ENCODE results near the gene PRKAG2.
"Not testable (repeated sequence)": the region's sequence is repeated elsewhere in the genome, so short reads cannot be mapped to it uniquely, and the experiment has no call there.

The PRKAG2 gene

DNA sequence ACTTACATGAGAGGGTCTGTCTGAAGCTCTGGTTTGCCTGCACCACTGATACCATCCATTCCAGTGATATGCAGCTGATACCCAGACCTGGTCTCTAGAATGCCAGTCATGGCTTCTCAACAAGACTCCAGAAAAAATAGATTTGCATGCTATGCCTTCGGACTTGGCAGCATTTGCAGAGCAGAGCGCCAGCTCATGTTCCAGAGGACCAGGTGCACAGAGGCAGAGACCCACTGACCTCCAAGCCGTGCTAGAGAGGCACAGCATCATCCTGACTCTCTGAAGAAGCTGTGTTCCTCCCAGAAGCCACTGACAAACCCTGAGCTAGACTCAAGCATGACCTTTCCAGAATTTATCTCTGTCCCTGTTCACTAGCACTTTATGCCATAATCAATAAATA lies 6.9 kb upstream of the PRKAG2 start:
- FAIRE-seq: no peak

DNA sequence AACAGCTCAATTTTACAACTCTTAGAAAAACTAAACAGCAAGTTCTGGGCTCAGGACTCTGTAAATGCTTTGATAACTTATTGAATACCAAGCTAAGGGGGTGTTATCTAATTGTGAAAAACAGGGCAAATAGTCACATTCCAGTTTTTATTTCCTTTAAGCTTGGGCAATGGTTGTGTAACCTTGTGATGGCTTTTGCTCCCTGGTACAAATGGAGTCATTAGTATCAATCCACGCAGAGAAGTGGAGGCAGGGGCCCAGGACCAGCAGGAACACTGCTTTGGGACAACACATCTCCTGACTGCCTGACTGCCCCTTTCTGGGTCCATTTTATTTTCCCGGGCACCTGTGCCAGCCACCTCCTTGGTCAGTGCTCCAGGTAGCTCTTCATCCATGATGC lies 5.8 kb upstream of the PRKAG2 start:
- FAIRE-seq: no peak

DNA sequence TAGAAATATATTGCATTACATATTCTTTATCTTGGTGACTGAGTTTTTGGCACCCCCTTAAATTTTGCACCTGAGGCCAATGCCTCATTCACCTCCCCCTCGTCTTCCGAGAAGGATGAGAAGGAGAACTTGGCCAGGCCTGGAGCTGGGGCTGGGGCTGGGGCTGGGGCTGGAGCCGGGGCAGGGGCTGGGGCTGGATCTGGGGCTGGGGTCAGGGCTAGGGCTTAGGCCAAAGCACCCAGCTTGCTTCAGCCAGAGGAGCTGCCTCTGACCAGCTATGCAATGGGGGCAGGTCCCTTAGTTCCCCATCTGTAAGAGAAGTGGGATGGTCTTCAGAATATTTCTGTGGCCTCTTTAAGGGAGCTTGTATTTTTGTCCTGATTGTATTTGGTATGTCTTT lies 3.8 kb upstream of the PRKAG2 start:
- no peak for FAIRE-seq

DNA sequence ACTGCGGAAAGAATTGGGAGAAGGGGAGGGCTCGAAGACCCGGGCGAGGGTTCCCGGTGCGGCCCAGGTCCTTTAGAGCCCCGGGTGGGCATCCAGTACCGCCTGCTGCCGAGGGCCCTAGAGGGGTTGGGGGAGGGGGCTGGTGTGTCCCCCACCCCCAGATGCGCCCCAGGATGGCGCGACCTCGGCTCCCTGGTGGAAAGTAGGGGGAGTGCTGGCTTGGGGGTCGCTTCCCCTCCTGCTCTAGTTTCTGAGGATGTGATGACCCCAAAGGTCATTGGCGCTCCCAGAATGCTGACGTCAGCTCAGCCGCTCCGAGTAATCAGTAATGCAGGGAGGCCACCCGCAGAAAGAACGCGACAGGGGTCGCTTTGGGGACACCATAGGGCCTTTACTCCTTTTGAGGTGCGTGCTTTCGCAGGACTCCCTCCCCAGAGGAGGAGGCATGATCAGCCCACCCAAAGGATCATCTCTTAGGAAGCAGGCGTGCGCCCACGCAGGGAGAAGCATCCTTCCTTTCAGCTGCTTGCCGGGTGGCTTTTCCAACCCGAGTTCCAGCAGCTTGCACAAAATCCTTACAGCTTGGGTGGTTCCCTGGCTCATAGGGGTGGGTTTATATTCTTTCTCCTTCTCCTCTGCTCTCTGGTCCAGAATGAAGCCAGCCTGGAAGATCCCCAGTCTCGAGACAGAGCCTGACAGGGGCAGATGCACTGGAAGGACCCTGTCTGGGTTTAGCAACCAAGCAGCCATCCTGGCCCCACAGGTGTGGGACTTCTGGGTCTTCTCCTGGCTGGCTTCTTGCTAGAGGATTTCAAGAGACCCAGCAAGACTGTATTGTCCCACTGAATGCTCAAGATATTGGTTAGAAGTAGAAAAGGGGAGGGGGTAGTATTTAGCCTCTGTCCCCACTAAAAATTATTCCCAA lies 1.3 kb upstream of the PRKAG2 start:
- FAIRE-seq: no peak

DNA sequence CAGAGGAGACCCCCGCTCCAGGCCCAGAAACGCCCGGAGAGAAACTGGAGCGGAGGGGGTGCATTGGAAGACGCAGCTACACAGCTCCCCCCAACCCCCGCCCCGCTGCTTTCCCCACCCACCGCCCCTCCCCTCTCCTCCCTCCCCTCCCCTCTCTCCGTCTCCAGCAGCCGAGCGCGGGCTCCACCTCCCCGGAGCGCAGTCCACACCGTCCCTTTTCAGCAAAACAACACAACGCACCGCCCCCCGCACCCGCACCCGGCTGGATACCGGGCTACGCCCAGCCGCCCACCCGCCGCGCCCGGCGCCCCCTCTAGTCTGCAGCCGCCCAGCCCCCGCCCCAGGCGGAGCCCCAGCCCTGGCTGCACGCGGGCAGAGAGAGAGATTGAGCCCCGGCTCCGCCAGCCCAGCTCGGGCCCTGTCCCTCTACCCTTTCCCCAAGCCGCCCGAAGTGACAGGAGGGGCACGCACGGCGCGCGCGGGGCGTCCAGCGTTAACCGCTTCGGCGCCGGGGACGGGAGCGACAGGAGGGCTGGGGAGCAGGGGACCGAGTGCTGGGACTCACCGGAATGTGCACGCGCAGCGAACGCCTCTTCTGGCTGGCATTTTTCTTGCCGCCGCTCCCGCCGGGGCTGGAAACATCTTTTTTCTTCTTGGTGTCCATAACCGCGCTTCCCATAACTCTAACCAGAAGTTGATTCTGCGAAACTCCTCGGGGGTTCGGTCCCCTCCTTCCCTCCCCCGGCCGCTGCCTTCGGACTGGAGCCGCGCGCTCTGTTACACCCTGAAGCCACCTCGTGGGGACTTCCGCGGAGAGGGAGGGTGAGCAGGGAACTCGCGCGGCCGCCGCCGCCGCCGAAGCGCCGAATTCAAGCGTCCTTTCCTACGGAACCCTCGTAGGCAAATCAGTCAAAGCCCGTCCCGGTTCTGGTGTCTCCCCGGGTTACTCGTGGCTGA lies 695 bp downstream of the PRKAG2 start:
- FAIRE-seq: no peak

DNA sequence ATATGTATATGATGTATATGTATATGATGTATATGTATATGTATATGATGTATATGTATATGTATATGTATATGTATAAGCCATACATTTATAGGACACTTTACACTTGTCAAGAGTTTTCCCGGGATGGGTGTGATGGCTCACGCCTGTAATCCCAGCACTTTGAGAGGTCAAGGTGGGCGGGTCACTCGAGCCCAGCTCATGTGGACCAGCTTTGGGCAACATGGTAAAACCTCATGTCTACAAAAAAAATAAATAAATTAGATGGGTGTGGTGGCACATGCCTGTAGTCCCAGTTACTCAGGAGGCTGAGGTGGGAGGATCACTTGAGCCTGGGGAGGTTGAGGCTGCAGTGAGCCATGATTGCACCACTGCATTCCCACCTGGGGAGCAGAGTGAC lies 2.4 kb downstream of the PRKAG2 start:
- FAIRE-seq: not testable (repeated sequence)

DNA sequence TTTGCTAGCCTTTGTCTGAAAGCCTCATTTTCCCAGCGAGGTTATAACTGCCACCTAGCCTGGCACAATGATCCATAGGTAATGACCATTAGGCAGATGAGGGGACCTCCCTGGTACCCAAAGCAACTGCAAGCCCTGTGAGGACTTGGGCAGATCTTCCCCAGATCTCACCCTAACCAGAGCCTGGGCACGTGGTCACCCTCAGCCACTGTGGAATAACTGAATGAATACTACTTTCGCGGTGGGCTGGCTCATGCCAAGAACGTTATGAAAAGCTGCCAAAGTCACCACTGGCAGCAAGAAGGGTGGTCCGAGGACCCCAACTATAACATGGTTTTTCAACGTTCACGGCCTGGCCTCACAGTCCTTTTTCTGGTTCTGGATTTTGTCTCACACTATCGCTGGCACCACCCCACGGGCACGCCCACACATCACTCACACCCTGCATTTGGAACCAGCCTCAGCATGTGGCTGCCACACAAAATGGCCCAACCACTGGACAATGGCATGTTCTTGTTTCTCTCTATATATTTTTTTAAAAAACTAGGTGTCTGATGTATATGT lies 3.4 kb downstream of the PRKAG2 start:
- FAIRE-seq: no peak

DNA sequence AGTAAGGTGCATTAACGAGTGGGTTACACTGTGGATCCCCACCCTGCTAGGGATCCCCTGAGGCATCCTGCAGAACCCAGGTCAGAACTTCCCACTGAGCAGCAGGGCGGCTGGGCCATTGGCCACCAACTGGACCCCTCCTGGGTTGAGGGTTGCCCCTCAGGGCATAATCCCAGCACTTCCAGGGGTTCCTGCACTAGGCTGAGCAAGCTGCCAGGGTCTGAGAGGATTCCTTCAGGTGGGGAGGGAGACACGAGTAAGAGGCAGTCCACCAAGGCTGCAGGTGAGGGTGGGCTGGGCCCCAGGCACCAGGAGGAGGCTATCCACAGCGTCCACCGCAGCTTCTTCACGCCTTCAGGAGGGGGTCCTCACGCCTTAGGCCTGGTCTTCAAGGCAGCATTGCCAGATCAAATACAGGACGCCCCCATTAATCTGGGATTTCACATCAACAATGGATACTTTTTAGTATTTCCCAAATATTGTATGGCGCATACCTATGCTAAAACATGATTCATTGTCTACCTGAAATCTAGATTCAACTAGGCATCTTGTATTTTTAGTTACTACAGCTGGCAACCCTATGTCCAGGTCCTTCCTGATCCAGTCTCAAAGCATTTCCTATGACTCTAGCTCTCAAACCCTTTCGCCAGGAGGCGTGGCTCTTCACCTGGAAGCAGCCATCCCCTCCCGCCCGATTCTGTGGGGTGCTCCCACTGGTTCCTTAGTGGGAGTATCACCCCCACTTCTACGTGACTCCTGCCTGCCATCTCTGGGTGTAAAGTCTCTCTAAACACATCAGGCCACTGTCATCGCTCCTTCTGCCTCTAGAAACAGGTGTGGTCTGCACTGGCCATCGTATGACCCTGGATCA lies 4.1 kb downstream of the PRKAG2 start:
- FAIRE-seq: no peak

DNA sequence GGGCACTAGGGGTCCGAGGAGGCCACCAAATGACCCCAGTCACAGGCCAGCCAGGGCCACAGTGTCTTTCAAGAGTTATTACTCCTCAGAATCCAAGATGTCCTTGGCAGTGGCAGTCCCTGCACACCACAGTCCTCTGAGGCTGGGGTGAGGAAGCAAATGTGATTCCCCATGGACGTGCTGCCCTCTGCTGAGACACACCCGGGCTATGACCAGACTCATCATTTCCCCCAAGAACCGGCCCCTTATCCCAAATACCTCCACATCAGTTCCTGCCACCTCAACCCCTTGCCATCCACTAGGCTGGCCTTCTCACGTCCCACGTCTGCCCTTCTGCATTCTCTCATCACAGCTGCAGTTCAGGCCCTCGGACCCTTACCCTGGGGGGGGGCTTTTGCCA lies 5.0 kb downstream of the PRKAG2 start:
- FAIRE-seq: no peak

DNA sequence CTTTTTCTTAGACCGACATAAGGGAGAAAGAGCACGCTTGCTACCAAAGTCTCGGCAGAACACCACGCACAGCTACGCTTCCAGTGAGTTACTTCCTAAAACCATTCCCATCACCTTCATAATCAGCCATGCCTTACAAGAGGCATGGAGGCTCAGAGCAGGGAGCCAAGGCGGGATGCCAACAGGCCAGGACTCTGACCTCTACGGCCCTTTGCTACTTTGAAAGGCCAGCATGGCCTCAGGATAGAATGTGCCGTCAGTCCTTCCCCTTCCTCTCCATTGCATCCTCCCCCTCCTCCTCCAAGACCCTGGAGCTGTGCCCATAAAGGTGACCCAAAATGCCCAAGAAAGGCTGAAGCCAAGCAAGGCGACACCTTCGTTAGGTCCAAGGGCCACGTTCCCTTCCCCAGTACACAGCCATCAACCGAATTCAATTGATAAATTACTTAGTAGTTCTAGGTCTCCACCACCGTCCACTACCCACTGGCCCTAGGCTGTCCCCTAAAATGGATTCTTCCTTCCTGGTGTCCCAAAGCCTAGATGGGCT lies 5.7 kb downstream of the PRKAG2 start:
- FAIRE-seq: no peak

DNA sequence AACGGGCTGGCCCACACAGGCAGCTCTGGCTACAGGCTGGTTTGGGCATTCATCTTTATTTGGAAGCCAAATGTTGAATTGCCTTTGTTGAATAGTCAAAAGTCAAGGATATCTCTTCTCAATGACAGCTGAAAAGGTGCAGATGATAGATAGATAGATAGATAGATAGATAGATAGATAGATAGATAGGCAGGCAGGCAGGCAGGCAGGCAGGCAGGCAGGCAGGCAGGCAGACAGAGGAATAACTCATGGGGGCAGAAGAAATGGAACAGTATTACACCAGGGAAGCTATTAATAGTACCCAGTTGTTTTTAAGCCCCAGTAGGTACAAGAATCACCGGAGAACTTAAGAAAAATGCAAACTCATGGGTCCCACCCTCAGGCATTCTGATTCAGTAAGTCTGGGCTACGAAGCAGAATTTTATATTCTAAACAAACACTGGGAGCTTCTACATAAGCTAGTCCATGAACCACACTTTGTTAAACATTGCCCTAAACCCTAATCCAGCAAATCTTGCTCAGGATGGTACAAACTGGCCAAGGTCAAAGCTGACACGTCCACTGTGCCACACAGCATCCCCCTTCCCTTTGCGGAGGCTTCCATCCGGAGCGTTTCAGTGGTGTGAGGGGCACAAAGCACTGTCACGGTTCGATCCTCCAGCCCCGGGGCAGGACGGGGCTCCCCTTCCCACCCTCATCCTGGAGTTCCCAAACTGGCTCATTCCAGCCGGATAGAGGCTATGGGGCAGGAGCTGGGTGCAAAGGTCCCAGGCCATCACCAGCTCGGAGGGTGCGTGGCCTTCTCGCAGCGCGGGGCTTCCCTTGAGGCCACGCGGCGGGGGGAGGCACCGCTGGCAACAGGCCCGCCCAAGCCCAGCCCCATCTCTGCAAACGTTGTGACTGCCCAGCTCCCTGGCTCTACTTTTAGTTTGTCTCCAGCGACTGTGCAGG lies 6.7 kb downstream of the PRKAG2 start:
- FAIRE-seq: peak; percentile 95

DNA sequence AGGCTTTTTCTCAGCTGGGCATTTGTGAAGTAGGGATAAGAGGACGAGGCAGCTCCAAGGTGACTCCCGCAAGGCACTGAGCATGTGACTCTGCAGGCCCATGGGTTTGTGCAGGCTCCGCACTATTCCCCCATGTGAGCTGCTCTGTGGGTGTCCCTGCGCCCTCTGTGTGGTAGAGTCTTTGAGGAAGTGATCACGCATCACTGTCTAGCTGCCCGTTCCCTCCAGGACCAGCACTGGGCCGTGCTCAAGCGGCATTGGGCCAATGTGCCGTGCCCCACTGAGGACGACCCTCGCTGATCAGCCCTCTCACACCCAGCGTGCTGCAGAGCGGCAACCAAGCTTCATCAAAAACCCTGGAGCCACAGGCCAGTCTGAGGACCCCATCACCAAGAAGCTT lies 7.5 kb downstream of the PRKAG2 start:
- no peak for FAIRE-seq

DNA sequence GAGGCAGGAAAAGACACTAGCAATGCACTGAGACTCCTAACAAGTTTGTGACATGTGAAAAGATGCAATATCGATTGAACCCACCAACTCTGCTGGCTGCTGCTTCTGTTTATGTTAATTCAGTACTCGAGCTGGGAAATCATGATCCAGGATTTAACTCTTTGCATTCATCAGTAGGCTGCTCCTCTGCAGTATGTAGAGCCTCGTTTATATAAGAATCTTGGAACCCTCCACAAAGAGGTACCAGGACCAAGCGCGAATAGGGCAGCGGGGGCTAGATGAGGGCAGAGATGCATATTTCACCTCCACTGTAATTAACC lies 7.8 kb downstream of the PRKAG2 start:
- no peak for FAIRE-seq

DNA sequence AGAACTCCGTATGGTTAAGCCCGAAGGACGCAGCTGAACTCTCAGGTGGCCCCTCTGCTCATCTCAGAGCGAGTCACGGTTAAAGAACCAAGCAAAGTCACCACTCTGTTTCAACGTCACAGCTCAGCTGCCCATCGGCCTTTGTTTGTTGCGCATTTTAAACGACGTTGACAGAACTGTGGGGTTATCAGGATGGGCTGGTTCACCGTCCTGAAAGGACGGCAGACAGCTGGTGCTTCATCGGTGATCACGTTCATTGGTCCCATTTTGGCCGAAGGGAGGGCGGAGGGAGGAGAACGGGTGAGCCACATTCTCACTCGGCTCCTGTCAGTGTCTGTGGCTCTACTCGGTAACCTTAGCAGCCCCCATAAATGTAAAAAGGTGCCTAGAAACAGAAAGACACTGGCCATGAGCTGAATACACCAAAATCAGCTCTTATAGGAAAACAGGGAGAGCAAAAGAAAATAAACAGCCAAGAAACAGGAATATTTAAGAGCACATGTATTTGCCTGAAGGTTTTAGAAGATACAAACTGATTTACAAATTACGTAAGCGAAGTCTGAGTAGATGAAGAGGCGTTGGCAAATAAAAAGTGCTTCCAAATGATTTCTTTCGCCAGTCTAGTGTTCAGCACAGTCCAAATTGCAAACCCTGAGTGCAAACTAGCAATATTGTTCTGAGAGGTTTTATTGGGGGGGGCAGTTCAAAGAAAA lies 8.4 kb downstream of the PRKAG2 start:
- FAIRE-seq: no peak

DNA sequence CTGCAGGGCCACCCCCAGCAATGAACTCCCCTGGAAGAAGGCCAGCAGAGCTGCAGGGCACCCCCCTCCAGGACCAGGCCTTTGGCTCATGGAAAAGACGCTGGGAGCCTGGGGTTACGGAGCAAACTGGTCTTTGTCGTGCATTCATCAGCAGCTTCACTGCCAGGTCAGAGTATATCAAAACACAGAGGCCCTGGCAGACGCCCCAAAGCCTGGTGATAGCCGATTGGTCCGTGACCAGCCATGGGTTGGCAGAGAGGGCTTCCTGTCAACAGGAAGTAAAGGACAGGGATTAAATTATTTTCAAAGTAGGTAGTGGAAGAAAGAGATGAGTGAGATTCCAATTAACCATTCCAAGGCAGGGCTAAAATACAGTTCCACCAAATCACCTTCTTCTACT lies 9.0 kb downstream of the PRKAG2 start:
- FAIRE-seq: no peak

DNA sequence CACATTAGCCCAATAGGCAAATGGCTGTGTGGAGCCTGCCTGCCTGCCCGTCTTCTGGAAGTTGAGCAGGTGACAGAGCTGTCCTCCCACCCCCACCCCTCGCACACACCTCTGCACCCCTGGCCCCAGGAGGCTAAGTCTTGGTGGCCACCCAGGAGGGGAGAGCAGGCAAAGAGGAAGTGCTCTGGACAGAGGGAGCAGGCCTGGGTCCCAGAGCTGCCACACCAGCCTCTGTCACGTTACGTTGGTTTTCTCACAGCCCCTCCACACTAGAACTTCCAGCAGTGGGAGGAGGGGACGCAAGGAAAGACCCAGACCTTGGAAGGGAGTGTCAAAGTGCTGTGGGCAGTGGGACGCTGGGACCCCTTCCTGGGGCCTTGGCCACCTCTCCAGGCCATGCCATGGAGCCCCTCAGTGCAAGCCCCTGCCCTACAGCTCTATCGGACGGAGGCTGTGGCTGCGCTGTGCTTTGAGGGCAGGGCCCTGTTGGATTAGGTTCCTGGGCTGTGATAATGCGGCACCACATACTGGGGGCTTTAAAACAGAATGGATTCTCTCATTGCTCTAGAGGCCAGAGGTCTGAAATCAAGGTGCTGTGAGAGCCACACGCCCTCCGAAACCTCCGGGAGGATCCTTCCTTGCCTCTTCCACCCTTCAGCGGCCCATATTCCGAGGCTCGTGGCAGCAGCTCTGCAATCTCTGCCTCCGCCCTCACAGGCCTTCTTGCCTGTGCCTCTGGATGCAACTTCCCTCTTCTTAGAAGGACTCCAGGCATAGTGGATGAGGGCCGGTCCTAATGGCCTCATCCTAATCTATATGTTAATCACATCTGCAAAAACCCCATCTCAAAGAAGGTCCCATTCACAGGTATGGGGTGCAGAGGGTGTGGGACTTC lies 9.9 kb downstream of the PRKAG2 start:
- FAIRE-seq: no peak

DNA sequence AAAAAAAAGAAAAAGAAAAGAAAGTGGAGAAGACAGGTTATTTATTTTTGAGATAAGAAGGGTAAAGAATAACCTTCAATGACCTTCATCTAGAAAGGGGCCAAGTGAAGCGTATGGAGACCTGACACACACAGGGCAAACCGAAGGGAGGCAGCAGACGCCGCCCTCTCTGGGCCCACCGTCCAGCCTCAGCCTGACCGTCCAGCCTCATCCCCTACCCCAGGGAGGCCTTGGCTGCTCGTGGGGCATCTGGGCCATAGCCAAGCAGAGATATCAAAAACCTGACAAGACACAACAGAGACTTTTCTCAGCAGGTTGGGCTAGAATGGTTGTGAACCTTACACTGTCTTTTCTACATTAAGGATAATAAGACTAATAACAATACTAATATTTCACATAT lies 10.9 kb downstream of the PRKAG2 start:
- FAIRE-seq: no peak

DNA sequence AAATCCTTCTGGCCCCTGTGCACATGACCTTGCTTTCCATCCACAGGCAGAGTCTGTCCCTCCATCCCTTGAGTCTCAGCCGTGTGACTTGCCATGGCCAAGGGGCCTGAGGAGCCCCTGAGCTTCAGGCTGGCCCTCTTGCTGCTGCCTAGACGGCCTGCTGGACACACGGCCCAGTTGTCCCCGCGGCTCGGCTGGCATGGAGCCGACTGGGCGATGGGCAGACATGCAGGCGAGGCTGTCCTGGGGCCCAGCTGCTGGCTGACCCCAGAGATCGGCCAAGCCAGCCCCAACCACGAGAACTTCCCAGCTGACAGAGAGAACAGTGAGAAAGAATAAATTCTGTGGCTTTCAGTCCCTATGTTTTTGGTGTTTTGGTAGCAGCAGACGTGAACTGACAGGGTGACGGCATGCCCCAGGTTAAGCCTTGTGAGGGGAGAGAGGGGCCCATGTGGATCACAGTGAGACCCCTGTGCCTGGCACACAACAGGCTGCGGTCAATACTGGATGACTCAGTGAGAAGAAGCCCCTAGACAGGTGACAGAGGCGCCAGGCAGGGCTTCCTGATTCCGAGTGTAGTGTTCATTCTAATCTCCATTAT lies 11.7 kb downstream of the PRKAG2 start:
- no peak for FAIRE-seq

DNA sequence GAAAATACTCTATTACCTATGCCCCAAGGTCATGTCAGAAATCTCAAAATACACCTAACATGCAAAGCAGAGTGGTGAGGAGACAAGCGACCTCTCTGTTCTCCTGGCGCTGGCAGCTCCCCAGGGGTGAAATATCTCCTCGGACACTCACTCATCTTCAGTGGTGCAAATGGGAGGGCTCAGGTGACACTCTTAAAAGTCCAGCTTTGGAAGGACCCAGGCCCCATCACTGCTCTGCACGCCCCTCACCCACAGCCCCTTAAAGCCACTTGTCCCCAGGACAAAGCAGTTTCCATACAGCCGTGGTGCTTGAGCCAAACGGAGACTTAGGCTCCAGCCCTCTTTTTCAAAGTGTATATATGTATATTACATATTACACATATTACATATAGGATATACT lies 12.4 kb downstream of the PRKAG2 start:
- no peak for FAIRE-seq
